Measurements from ENCODE around the gene PAX5.

PAX5 gene

DNA sequence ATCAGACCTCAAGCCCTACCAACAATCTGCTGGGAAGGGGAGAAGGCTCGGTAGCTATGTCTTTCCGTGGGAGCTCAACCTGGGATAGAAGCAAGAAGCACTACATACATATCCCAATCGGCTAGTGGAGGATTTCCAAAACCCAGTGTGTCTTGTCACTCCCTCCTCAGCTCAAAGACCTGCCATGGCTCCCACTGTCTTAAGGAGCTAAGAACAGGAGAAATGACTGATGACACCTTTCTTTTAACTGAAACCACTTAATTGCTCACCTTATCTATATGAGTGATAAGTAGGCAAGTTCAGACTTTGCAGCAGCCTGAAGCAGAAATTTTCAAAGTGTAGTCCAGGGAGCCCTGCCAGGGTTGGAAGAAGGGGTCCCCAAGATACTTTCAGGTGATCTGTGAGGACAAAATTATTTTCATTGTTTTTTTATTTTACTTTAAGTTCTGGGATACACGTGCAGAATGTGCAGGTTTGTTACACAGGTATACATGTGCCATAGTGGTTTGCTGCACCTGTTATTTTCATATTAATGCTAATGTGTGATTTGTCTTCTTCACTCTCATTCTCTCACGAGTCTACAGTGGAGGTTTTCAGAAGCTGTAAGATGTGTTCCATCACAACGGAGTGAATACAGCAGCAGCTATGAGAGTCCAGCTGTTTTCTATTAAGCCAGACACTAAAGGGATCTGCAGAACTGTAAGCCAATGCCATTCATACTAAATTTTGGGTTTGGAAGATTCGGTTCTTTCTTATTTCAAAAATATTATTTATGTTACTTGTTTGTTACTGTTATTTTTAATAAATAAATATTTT, 41.4 kb downstream of the PAX5 start:
- H3K9me3 ChIP-seq: 0 out of 2 replicates have a peak, but pooled peaks cover 6% of the 10 kb centered on the region
- no peak for TF ChIP-seq Cebpa-rat (IDR thresholded peaks at IDR 0.05)
- H3K9ac ChIP-seq: no peak overlapping the region
- H3K4me1 ChIP-seq: peaks cover 60% of the 10 kb centered on the region
- no peak overlapping the region for H3K4me2 ChIP-seq
- no peak overlapping the region for H3K27ac ChIP-seq
- H4K20me1 ChIP-seq: peaks cover 100% of the 10 kb centered on the region
- peaks cover 92% of the 10 kb centered on the region for H3K36me3 ChIP-seq
- H3K27me3 ChIP-seq: peaks cover 28% of the 10 kb centered on the region
- no peak overlapping the region for H3K4me3 ChIP-seq

DNA sequence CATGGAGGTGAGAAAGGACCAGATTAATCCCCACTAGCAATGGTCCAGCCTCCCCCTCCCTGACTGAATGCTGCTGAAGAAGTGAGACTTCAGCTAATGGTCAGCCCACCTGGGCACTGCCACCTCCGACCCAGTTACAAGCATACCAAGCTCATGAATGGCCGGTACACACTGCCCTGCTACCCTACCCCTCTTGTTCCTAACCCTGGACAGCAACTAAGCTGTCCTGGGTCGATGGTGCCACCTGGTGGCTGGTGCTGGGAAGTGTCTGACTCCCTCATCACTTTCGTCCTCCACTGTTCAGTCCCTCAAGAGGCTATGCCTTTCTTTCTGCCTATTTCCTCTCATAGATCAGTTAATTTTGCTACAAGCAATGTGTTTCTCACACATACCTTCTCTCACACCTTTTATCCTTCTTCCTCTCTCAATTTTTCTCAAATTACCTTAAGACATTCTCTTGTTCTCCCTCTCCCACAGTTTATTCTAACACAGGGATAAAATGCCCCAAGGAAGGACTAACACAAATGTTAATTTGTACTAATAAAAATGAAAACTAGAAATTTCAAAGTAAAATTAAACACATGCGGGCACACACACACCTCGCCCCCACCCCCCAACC, 42.4 kb downstream of the PAX5 start:
- Histone ChIP-seq H3K27ac (no peak overlapping the region), H4K20me1 (peaks cover 100% of the 10 kb centered on the region), H3K27me3 (peaks cover 39% of the 10 kb centered on the region), H3K36me3 (peaks cover 92% of the 10 kb centered on the region), H3K4me1 (peaks cover 52% of the 10 kb centered on the region), H3K9ac (no peak overlapping the region), H3K9me3 (0 out of 2 replicates have a peak, but pooled peaks cover 6% of the 10 kb centered on the region), H3K4me3 (no peak overlapping the region), H3K4me2 (no peak overlapping the region)
- TF ChIP-seq Cebpa-rat (IDR thresholded peaks at IDR 0.05): no peak

DNA sequence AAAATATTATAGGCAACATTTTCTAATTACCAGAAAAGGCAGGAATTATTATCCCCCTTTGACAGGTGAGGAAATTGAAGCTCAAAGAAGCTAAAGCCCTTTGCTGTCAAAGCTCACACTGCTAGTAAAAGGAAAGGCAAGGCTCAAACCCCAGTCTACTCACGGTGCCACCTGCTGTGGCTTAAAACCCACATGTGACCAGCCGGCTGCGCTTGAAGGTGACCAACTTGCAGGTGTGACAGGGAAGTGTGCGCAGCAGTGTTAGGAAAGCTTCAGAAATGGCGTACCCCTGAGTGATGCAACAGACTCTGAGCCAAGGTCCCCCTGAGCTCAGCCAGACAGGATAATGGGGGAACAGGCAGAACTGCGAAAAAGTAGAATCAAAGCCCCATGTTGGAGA, 45.2 kb downstream of the PAX5 start:
- H3K36me3 ChIP-seq: peaks cover 93% of the 10 kb centered on the region
- H3K27me3 ChIP-seq: peaks cover 67% of the 10 kb centered on the region
- H3K9me3 ChIP-seq: 0 out of 2 replicates have a peak, but pooled peaks cover 6% of the 10 kb centered on the region
- no peak overlapping the region for H3K4me3 ChIP-seq
- H4K20me1 ChIP-seq: peaks cover 100% of the 10 kb centered on the region
- no peak for TF ChIP-seq Cebpa-rat (IDR thresholded peaks at IDR 0.05)
- no peak overlapping the region for H3K9ac ChIP-seq
- H3K4me2 ChIP-seq: no peak overlapping the region
- peaks cover 46% of the 10 kb centered on the region for H3K4me1 ChIP-seq
- no peak overlapping the region for H3K27ac ChIP-seq

DNA sequence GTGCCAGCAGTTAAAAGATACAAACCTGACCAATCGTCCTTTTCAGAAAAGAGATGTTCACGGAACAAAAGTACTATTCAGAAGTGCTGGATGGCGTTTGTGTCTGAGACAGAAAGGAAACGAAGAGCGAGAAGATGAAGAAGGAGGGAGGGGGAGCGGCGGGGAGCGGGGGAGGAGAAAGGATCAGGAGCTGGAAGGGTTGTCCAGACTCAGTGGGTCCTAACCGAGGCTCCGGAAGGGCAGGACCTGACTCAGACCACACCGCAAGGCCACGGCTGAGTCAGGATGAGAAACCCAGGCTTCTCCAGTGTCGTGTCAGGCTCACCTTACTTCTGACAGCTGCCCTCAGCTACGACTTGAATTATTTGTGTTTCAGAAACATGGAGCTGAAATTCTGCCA, 46.2 kb downstream of the PAX5 start:
- Histone ChIP-seq H3K4me1 (peaks cover 36% of the 10 kb centered on the region), H3K9ac (no peak overlapping the region), H3K4me2 (no peak overlapping the region), H3K27me3 (peaks cover 71% of the 10 kb centered on the region), H3K9me3 (0 out of 2 replicates have a peak, but pooled peaks cover 6% of the 10 kb centered on the region), H4K20me1 (peaks cover 100% of the 10 kb centered on the region), H3K27ac (no peak overlapping the region), H3K4me3 (no peak overlapping the region), H3K36me3 (peaks cover 90% of the 10 kb centered on the region)
- no peak for TF ChIP-seq Cebpa-rat (IDR thresholded peaks at IDR 0.05)

DNA sequence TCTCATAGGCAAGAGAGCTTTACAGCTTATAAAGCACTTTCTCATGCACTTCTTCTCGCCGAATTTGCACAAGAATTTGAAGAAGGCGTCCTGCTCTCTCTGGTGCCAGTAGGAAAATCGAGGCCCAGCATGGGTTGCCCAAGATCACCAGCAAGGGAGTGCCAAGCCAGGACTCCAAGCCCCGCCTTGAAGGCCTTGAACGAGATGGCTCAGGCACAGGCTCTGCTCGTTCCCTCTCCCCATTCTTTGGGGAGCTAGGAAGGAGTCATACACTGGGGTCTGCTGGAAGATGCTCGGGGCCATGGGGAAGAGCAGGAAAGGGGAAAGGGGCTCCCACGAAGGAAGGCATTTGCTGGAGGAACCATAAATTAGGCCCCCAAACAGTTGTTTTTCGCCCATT, 46.7 kb downstream of the PAX5 start:
- Histone ChIP-seq H3K4me3 (no peak overlapping the region), H3K27me3 (peaks cover 74% of the 10 kb centered on the region), H3K4me2 (no peak overlapping the region), H3K4me1 (peaks cover 33% of the 10 kb centered on the region), H3K9me3 (0 out of 2 replicates have a peak, but pooled peaks cover 6% of the 10 kb centered on the region), H3K27ac (no peak overlapping the region), H4K20me1 (peaks cover 100% of the 10 kb centered on the region), H3K36me3 (peaks cover 90% of the 10 kb centered on the region), H3K9ac (no peak overlapping the region)
- TF ChIP-seq Cebpa-rat (IDR thresholded peaks at IDR 0.05): no peak

DNA sequence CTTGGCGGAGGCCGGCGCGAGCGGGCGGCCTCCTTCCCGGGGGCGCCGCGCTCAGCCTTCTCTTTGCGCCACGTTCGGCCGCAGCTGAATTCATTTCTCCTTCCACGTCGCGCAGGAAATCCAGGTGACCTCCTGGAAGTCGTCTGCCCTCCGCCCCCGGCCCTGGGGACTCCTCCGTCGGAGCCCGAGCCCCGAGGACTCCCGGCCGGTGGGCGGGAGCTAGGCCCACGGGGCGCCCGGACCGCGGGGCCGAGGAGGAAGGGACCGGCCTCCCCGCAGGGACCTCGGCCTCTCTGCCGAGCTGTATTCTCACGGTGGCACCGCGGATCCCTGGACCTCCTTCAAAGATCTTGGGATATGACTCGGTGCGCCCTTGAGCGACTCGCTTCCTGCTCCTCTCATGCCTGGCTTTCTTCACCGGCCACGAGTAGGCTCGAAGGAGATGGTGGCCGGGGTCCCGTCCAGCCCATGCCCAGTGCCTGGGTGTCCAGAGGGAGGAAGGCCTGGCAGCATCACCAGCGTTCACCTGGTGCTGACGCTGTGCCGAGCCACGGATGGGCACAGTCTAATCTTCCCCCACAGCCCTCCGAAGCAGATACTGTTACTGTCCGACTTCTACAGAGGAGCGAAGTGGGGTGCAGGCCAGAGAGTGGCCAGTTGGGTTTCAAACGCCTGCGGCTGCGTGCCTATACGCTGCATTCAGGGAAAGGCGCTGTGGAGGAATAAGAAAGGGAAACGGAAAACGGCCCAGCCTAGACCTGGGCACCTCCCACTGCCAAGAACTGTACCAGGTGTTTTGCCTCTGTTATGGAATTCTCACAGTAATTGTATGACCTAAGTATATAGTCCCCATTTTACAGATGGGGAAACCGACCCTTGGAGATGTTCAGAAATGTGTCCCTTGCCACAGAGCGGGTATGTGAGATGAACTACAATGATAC, 47.3 kb downstream of the PAX5 start:
- Histone ChIP-seq H3K4me3 (peak overlapping the region; percentile 33; the same call in 1 of the 2 replicates), H3K4me1 (peaks cover 32% of the 10 kb centered on the region), H3K9ac (no peak overlapping the region), H3K27me3 (peaks cover 76% of the 10 kb centered on the region), H3K4me2 (peak overlapping the region; percentile 56), H3K27ac (no peak overlapping the region), H4K20me1 (peaks cover 100% of the 10 kb centered on the region), H3K36me3 (peaks cover 93% of the 10 kb centered on the region), H3K9me3 (0 out of 2 replicates have a peak, but pooled peaks cover 6% of the 10 kb centered on the region)
- TF ChIP-seq Cebpa-rat (IDR thresholded peaks at IDR 0.05): no peak

DNA sequence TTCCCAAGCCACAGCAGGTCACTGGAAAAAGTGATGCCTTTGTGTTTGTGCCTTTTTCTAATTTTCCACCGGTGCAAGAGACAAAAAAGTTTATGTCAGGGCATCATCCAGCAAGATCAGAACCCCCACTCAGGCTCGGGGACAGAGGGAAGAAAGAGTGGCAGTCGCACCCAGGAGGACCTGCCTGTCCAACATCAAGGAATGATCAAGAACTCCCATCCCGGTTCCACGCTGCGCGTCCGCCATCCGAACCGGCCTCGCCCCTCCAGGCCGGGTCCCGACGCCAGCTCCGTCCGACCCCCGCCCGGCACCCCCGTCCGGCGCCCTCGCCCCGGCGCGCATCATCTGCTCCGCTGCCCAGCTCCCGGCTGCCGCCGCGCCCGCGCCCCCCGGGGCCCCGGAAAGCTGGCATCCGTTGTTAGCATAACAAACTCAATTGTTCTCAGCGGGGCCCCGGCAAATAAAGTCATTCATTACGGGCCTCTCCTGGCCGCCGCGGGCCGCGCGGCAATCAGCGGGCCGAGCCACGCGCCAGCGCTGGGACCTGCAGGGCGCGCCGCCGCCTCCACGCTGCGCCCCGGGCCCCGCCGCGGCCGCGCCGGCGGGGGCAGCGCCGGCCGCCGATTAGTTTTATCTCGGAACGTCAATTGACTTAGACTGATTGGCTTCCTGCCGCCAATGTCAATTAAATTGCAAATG, 48.1 kb downstream of the PAX5 start:
- Histone ChIP-seq H3K27me3 (peaks cover 76% of the 10 kb centered on the region), H3K4me2 (peak overlapping the region; percentile 56), H3K9ac (no peak overlapping the region), H3K27ac (no peak overlapping the region), H3K9me3 (no peaks in the 10 kb centered on the region), H3K4me1 (peaks cover 38% of the 10 kb centered on the region), H3K4me3 (peak overlapping the region; percentile 33; the same call in 1 of the 2 replicates), H3K36me3 (peaks cover 92% of the 10 kb centered on the region), H4K20me1 (peaks cover 100% of the 10 kb centered on the region)
- no peak for TF ChIP-seq Cebpa-rat (IDR thresholded peaks at IDR 0.05)

DNA sequence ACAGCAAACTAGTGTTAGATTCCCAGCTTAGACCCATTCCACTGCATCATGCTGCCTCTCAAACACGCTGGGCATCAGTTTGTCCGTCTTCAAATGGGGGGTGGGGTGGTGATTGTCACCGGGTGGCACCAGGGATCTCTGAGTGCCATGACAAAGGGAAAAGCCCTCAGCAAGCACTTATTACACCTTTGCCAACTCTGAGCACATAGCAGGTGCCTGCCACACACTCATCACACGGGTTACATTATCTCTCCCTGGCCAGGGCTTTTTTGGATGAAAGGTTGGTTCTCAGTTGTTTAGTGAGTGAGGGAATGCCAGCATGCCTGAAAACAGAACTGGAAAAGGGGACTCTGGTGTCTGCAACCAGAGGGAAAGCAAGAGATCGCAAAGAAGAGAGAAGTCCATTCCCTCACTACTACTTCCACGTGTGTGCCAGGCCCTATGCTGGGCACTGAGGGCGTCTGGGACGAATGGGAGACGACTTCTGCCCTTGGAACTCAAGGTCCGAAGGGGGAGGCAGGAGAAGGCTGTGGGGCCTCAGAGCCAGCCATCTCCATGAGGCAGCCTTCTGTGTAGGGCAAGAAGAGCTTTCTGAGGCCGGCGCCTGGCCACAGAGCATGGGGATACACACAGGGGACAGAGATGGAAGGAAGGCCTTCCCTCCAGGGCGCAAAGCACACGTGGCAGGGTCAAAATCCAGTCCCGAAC, 48.9 kb downstream of the PAX5 start:
- H3K9me3 ChIP-seq: no peaks in the 10 kb centered on the region
- H3K27me3 ChIP-seq: peaks cover 73% of the 10 kb centered on the region
- no peak for TF ChIP-seq Cebpa-rat (IDR thresholded peaks at IDR 0.05)
- H3K4me3 ChIP-seq: no peak overlapping the region
- no peak overlapping the region for H3K27ac ChIP-seq
- H3K36me3 ChIP-seq: peaks cover 92% of the 10 kb centered on the region
- H4K20me1 ChIP-seq: peaks cover 100% of the 10 kb centered on the region
- peak overlapping the region; percentile 7; the same call in 1 of the 2 replicates for H3K4me2 ChIP-seq
- peaks cover 45% of the 10 kb centered on the region for H3K4me1 ChIP-seq
- H3K9ac ChIP-seq: no peak overlapping the region
